ENCODE measurements around the gene BRF1. TPM values are rescaled to one million over a fixed set of nuclear protein-coding genes. Genes with fewer than 3 reads are reported as not detected.

BRF1 gene
- total RNA-seq, 2 experiments from 2014 or later: 23.7 to 26.4 TPM

GRCh38 chr14:105210266-105211025 is 90.4 kb downstream of the BRF1 start:
- TF ChIP-seq CTCF (conservative IDR thresholded peaks at IDR 0.05; ENCODE audit: low read length): no peak
- TF ChIP-seq EZH2phosphoT487 (IDR thresholded peaks at IDR 0.05; ENCODE audit: borderline replicate concordance, low read depth, low read length): no peak
- no TSS peak for BruUV-seq (replicated peaks)
- Histone ChIP-seq H3K4me2 (ENCODE audit: low read length) (no peak overlapping the region), H4K20me1 (ENCODE audit: insufficient read depth, low read length) (no peaks in the 10 kb centered on the region; the same call in 1 of the 2 replicates), H2AFZ (ENCODE audit: low read length) (no peak overlapping the region), H3K27ac (ENCODE audit: low read depth, low read length, poor library complexity, severe bottlenecking) (no peak overlapping the region), H3K9me2 (ENCODE audit: insufficient read depth, low read length) (no peaks in the 10 kb centered on the region), H3K36me3 (ENCODE audit: insufficient read depth, low read length) (no peaks in the 10 kb centered on the region), H3K4me3 (ENCODE audit: low read depth, low read length, poor library complexity, severe bottlenecking) (no peak overlapping the region), H3K9me3 (ENCODE audit: low read length) (no peaks in the 10 kb centered on the region), H3K4me1 (ENCODE audit: insufficient read depth, low read length, poor library complexity, severe bottlenecking) (no peaks in the 10 kb centered on the region), H3K79me2 (ENCODE audit: insufficient read depth, low read depth, low read length) (no peaks in the 10 kb centered on the region)
- ChIA-PET POLR2A (no interaction called here), CTCF (ENCODE audit: unreplicated experiment) (no interaction called here)
- no peak for DNase-seq (ENCODE audit: low spot score)
- intact Hi-C loops (cut with micrococcal nuclease; ENCODE audit: unreplicated experiment): no loop called here

- Histone ChIP-seq H2AFZ (ENCODE audit: low read length) (no peak overlapping the region), H3K27ac (ENCODE audit: low read depth, low read length, poor library complexity, severe bottlenecking) (no peak overlapping the region), H3K79me2 (ENCODE audit: insufficient read depth, low read depth, low read length) (no peaks in the 10 kb centered on the region), H3K4me1 (ENCODE audit: insufficient read depth, low read length, poor library complexity, severe bottlenecking) (no peaks in the 10 kb centered on the region), H4K20me1 (ENCODE audit: insufficient read depth, low read length) (no peaks in the 10 kb centered on the region; the same call in 1 of the 2 replicates), H3K4me3 (ENCODE audit: low read depth, low read length, poor library complexity, severe bottlenecking) (no peak overlapping the region), H3K9me2 (ENCODE audit: insufficient read depth, low read length) (no peaks in the 10 kb centered on the region), H3K36me3 (ENCODE audit: insufficient read depth, low read length) (no peaks in the 10 kb centered on the region), H3K4me2 (ENCODE audit: low read length) (no peak overlapping the region), H3K9me3 (ENCODE audit: low read length) (no peaks in the 10 kb centered on the region)
- POLR2A ChIA-PET: no interaction called here
- intact Hi-C loops (cut with micrococcal nuclease; ENCODE audit: unreplicated experiment): no loop called here
- no peak for TF ChIP-seq CTCF (conservative IDR thresholded peaks at IDR 0.05; ENCODE audit: low read length)
- TF ChIP-seq EZH2phosphoT487 (IDR thresholded peaks at IDR 0.05; ENCODE audit: borderline replicate concordance, low read depth, low read length): no peak
- no TSS peak for BruUV-seq (replicated peaks)
- CTCF ChIA-PET (ENCODE audit: unreplicated experiment): no interaction called here
- no peak for DNase-seq (ENCODE audit: low spot score)
Observed at GRCh38 chr14:105209646-105210045, 91.2 kb downstream of the BRF1 start.

GRCh38 chr14:105209091-105209490 is 91.7 kb downstream of the BRF1 start:
- CTCF ChIA-PET (ENCODE audit: unreplicated experiment): no interaction called here

More at GRCh38 chr14:105209091-105209490, 91.7 kb downstream of the BRF1 start:
- BruUV-seq (replicated peaks): no TSS peak
- no peak overlapping the region for H3K27ac ChIP-seq (ENCODE audit: low read depth, low read length, poor library complexity, severe bottlenecking)
- no peak overlapping the region for H3K4me3 ChIP-seq (ENCODE audit: low read depth, low read length, poor library complexity, severe bottlenecking)
- H2AFZ ChIP-seq (ENCODE audit: low read length): no peak overlapping the region
- POLR2A ChIA-PET: no interaction called here
- TF ChIP-seq CTCF (conservative IDR thresholded peaks at IDR 0.05; ENCODE audit: low read length): no peak
- TF ChIP-seq EZH2phosphoT487 (IDR thresholded peaks at IDR 0.05; ENCODE audit: borderline replicate concordance, low read depth, low read length): no peak
- no peaks in the 10 kb centered on the region for H3K9me3 ChIP-seq (ENCODE audit: low read length)
- H3K4me2 ChIP-seq (ENCODE audit: low read length): no peak overlapping the region
- no peaks in the 10 kb centered on the region for H3K4me1 ChIP-seq (ENCODE audit: insufficient read depth, low read length, poor library complexity, severe bottlenecking)
- DNase-seq (ENCODE audit: low spot score): no peak
- H3K36me3 ChIP-seq (ENCODE audit: insufficient read depth, low read length): no peaks in the 10 kb centered on the region
- H3K79me2 ChIP-seq (ENCODE audit: insufficient read depth, low read depth, low read length): no peaks in the 10 kb centered on the region
- no peaks in the 10 kb centered on the region for H3K9me2 ChIP-seq (ENCODE audit: insufficient read depth, low read length)
- intact Hi-C loops (cut with micrococcal nuclease; ENCODE audit: unreplicated experiment): no loop called here
- no peaks in the 10 kb centered on the region; the same call in 1 of the 2 replicates for H4K20me1 ChIP-seq (ENCODE audit: insufficient read depth, low read length)

Measured in OCI-LY7 (cell line).